HUES64 (cell line): ENCODE results near the gene TAPT1.

ENCODE experiments used
- H3K27ac ChIP-seq: 2 replicates; pipeline ENCODE4 v1.7.0; 2013; ENCODE audit warnings: low read depth, low read length, inconsistent platforms
- H3K27me3 ChIP-seq: 2 replicates; pipeline ENCODE4 v1.6.1; 2013; ENCODE audit warnings: mild to moderate bottlenecking, low read length; ENCODE audit not compliant: insufficient read depth
- H3K36me3 ChIP-seq: 2 replicates; pipeline ENCODE4 v1.6.1; 2013; ENCODE audit warnings: mild to moderate bottlenecking, low read length; ENCODE audit not compliant: insufficient read depth
- H3K4me1 ChIP-seq: 2 replicates; pipeline ENCODE4 v1.6.1; 2013; ENCODE audit warnings: mild to moderate bottlenecking, low read length, moderate library complexity; ENCODE audit not compliant: insufficient read depth
- H3K4me3 ChIP-seq: 2 replicates; pipeline ENCODE4 v1.5.1; 2013; ENCODE audit warnings: mild to moderate bottlenecking, low read length, moderate library complexity
- H3K9ac ChIP-seq: 2 replicates; pipeline ENCODE4 v1.6.1; 2013; ENCODE audit warnings: mild to moderate bottlenecking, low read depth, low read length
- H3K9me3 ChIP-seq: 2 replicates; pipeline ENCODE4 v1.6.1; 2013; ENCODE audit warnings: low read depth, low read length; ENCODE audit not compliant: insufficient read depth
- WGBS: fragments of 150-250, 120-280 bp; methylation state at CpG from one replicate; pipeline ENCODE4 v1.1.7; 2013; ENCODE audit warnings: missing lambda C conversion rate; 5-methylcytosine and 5-hydroxymethylcytosine counted together

The TAPT1 gene

DNA sequence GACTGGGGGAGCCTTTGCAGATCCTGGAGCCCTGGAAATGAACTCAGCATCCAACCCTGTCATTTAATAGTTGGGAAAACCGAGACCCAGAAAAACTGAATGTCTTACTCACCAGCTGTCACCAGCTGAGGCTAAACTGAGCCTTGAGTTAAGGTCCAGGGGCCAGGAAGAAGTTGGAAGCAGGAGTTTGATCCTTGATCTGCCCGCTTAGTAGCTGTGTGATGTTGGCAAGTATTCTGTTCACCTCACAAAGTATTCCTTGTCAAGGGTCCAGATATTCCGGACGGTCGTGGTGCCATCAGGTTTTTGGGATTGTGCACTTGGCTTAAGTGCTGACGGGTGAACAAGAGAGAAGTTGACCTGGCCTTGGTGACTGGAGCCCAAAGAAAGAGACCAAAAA is 111.7 kb downstream of the TAPT1 start:
- Histone ChIP-seq H3K9ac (no peak overlapping the region), H3K4me3 (no peak overlapping the region), H3K27ac (no peak overlapping the region), H3K36me3 (no peaks in the 10 kb centered on the region), H3K9me3 (no peaks in the 10 kb centered on the region), H3K27me3 (no peaks in the 10 kb centered on the region; the same call in 1 of the 2 replicates), H3K4me1 (no peaks in the 10 kb centered on the region)
- WGBS = 86% methylated on average over 6 of the region's 6 CpGs

DNA sequence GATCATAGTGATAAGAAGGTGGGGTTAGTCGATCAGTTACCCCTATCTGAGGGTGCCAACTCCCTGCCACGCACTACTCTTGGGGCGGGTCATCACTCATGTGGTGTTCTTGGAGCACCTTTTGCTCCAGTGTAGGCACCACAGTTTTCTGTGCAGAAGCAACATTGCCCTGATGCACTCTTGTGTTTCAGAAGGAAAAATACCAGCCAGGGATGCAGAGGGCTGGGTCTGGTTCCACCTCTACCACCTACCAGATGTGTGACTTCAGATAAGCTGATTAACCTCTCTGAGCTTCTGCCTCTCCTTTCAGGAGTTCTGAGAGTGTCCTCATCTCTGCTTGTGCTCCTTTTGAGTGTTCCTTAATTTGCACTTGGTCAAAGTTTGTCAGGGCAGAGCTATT is 112.5 kb downstream of the TAPT1 start:
- WGBS = 96% methylated on average over 3 of the region's 3 CpGs
- H3K36me3 ChIP-seq = no peaks in the 10 kb centered on the region
- no peak overlapping the region for H3K27ac ChIP-seq
- no peak overlapping the region for H3K9ac ChIP-seq
- no peaks in the 10 kb centered on the region for H3K4me1 ChIP-seq
- H3K27me3 ChIP-seq = no peaks in the 10 kb centered on the region; the same call in 1 of the 2 replicates
- H3K4me3 ChIP-seq = no peak overlapping the region
- H3K9me3 ChIP-seq = no peaks in the 10 kb centered on the region

GRCh38 chr4:16111533-16111932 is 114.7 kb downstream of the TAPT1 start:
- H3K9ac ChIP-seq = no peak overlapping the region
- WGBS = 89% methylated on average over 5 of the region's 5 CpGs
- H3K27me3 ChIP-seq = no peaks in the 10 kb centered on the region; the same call in 1 of the 2 replicates
- no peak overlapping the region for H3K27ac ChIP-seq
- H3K36me3 ChIP-seq = no peaks in the 10 kb centered on the region
- H3K4me3 ChIP-seq = no peak overlapping the region
- H3K4me1 ChIP-seq = no peaks in the 10 kb centered on the region
- H3K9me3 ChIP-seq = no peaks in the 10 kb centered on the region

DNA sequence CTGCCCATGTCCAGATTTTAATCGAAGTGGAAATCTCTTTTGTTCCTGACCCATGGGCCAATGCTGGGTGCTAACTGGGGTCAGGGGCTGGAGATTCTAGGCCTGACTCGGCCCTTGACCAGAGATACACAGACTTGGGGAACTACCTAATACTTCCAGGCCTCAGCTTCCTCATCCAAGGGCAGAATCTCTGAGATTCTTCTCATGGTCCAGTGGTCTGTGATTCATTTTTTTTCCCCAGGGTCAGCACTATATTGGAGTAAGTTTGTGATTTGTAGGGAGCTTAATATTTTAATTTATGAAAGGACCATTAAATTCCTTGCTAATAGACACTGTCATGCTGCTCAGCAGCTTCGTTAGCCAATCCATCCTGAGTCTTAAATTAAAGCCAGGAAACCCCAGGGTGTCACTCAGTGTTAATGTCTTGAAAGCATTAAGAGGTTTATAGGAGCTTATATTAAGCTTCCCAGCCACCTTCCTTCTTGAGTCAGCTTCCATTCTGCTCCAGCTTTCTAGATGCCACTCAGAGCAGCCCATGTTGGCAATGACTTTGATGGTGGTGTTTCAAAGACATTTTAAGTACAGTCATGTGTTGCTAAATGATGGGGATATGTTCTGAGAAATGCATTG is 115.5 kb downstream of the TAPT1 start:
- no peaks in the 10 kb centered on the region for H3K9me3 ChIP-seq
- H3K27ac ChIP-seq = no peak overlapping the region
- H3K9ac ChIP-seq = no peak overlapping the region
- H3K27me3 ChIP-seq = no peaks in the 10 kb centered on the region; the same call in 1 of the 2 replicates
- WGBS = 78% methylated on average over 3 of the region's 3 CpGs
- H3K4me3 ChIP-seq = no peak overlapping the region
- no peaks in the 10 kb centered on the region for H3K4me1 ChIP-seq
- H3K36me3 ChIP-seq = no peaks in the 10 kb centered on the region
